Measurements from ENCODE around the gene PJVK. TPM values are rescaled to one million over a fixed set of nuclear protein-coding genes. Genes with fewer than 3 reads are reported as not detected.

The PJVK gene
- total and polyA plus RNA-seq, 2 donors (not counting 3 experiments of a cell fraction or from before 2014, with no cell fraction given), result 1.3 to 1.4 TPM

GRCh38 chr2:178473931-178474330 is 22.8 kb downstream of the PJVK start:
- no peaks in the 10 kb centered on the region for H3K9me3 ChIP-seq (replicated peaks; ENCODE audit: control insufficient read depth, insufficient read depth, low read length)
- no peak overlapping the region for H2AFZ ChIP-seq (ENCODE audit: low read depth, low read length)
- ChIA-PET POLR2A (no interaction called here), CTCF (interaction anchor here (1.6 kb wide), 1 partner anchor 361 kb away, joined by 3 read pairs; the partner anchor contains the start of gene RBM45)
- intact Hi-C loops (cut with micrococcal nuclease), result no loop called here
- H3K27ac ChIP-seq (ENCODE audit: insufficient read depth, low read depth, low read length), result no peak overlapping the region
- TF ChIP-seq EZH2 (IDR thresholded peaks at IDR 0.05; ENCODE audit: borderline replicate concordance, low read depth, low read length, severe bottlenecking) (no peak), MYC (IDR thresholded peaks at IDR 0.05; ENCODE audit: low read depth, low read length) (no peak), JUN (IDR thresholded peaks at IDR 0.05; ENCODE audit: borderline replicate concordance, insufficient read depth, insufficient read length, low read depth) (no peak), POLR2A (IDR thresholded peaks at IDR 0.05; ENCODE audit: low read depth, low read length) (no peak), CTCF (IDR thresholded peaks at IDR 0.05; ENCODE audit: extremely low read depth in 1 of 2, insufficient read depth in 1 of 2, low read depth in 1 of 2, low read length in 2 of 2) (no peak), FOS (IDR thresholded peaks at IDR 0.05; ENCODE audit: borderline replicate concordance, insufficient read depth, low read length) (no peak), MAX (IDR thresholded peaks at IDR 0.05; ENCODE audit: insufficient read depth, insufficient read length) (no peak), POLR2AphosphoS5 (IDR thresholded peaks at IDR 0.05; ENCODE audit: insufficient read depth, low read depth, low read length) (no peak), GATA2 (IDR thresholded peaks at IDR 0.05; ENCODE audit: insufficient read depth, insufficient read length, low read depth, low read length) (no peak)
- no peak overlapping the region for H3K4me3 ChIP-seq (replicated peaks in 1 of 3; ENCODE audit: insufficient read depth in 1 of 3, low read depth in 1 of 3, low read length in 3 of 3)
- no peaks in the 10 kb centered on the region for H3K36me3 ChIP-seq (ENCODE audit: control insufficient read depth in 2 of 2, extremely low read depth in 1 of 2, insufficient read depth in 2 of 2, low read length in 2 of 2)
- DNase-seq (ENCODE audit: low read depth, low spot score) (no peak), FAIRE-seq (no peak)
- H3K79me2 ChIP-seq (ENCODE audit: control insufficient read depth, insufficient read depth, low read length), result peaks cover 4% of the 10 kb centered on the region
- no TSS peak for BruUV-seq (replicated peaks)
- dilution Hi-C loops (cut with MboI; ENCODE audit: extremely low pct_ligation_motif_present, low sequenced_read_pairs), result no loop called here
- H3K4me2 ChIP-seq (ENCODE audit: insufficient read depth, low read length), result no peak overlapping the region
- H3K4me1 ChIP-seq (ENCODE audit: control insufficient read depth, extremely low read depth, insufficient read depth, low read length), result peaks cover 8% of the 10 kb centered on the region
- no peaks in the 10 kb centered on the region for H3K27me3 ChIP-seq (ENCODE audit: control insufficient read depth in 2 of 2, insufficient read depth in 2 of 2, low read length in 2 of 2)
- no peaks in the 10 kb centered on the region for H4K20me1 ChIP-seq (replicated peaks; ENCODE audit: control insufficient read depth, extremely low read depth, insufficient read depth, low read length)
- H3K9ac ChIP-seq (replicated peaks; ENCODE audit: extremely low read depth, insufficient read depth, low read length), result no peak overlapping the region
- no peaks in the 10 kb centered on the region for H3K9me1 ChIP-seq (replicated peaks; ENCODE audit: control insufficient read depth, extremely low read depth, insufficient read depth, low read length)
